ENCODE results near the gene LRRC4.

- TF ChIP-seq NFRKB (IDR thresholded peaks at IDR 0.05) (no peak), ELF4 (IDR thresholded peaks at IDR 0.05) (no peak), FOXK2 (IDR thresholded peaks at IDR 0.05) (no peak), FOXM1 (IDR thresholded peaks at IDR 0.05; ENCODE audit: borderline replicate concordance) (no peak), TARDBP (IDR thresholded peaks at IDR 0.05) (no peak), LEF1 (IDR thresholded peaks at IDR 0.05; ENCODE audit: borderline replicate concordance) (no peak), FOXA1 (IDR thresholded peaks at IDR 0.05) (no peak)
Measured at GRCh38 chr7:128025819-128026218, 5.4 kb downstream of the LRRC4 start.
